GM11168 (cell line): ENCODE results near the gene NEGR1.

ENCODE experiments used
- in situ Hi-C: fragments of 300-500 bp; cut with MboI; formaldehyde crosslinking; loops from one replicate; pipeline ENCODE4 v1.12.0; 2022; ENCODE audit warnings: low sequenced_read_pairs; ENCODE audit not compliant: unreplicated experiment

Gene NEGR1

GRCh38 chr1:71532343-71532742, 750.0 kb downstream of the NEGR1 start:
- in situ Hi-C loops: no loop called here

- in situ Hi-C loops: no loop called here
Measured at GRCh38 chr1:71526824-71527223, 755.5 kb downstream of the NEGR1 start.

- in situ Hi-C loops: no loop called here
Measured at GRCh38 chr1:71522721-71523120, 759.6 kb downstream of the NEGR1 start.

- in situ Hi-C loops: no loop called here
Measured at GRCh38 chr1:71521655-71522264, 760.6 kb downstream of the NEGR1 start.

GRCh38 chr1:71511505-71511904, 770.8 kb downstream of the NEGR1 start:
- in situ Hi-C loops: no loop called here

- in situ Hi-C loops: no loop called here
Measured at GRCh38 chr1:71510725-71511124, 771.6 kb downstream of the NEGR1 start.

- in situ Hi-C loops: no loop called here
Measured at GRCh38 chr1:71509051-71509595, 773.2 kb downstream of the NEGR1 start.

- in situ Hi-C loops: no loop called here
Measured at GRCh38 chr1:71502006-71502405, 780.3 kb downstream of the NEGR1 start.

GRCh38 chr1:71498542-71498941, 783.8 kb downstream of the NEGR1 start:
- in situ Hi-C loops: no loop called here

GRCh38 chr1:71494163-71494562, 788.2 kb downstream of the NEGR1 start:
- in situ Hi-C loops: no loop called here

GRCh38 chr1:71492298-71493041, 789.9 kb downstream of the NEGR1 start:
- in situ Hi-C loops: no loop called here

GRCh38 chr1:71490432-71490831, 791.9 kb downstream of the NEGR1 start:
- in situ Hi-C loops: no loop called here

- in situ Hi-C loops: no loop called here
Measured at GRCh38 chr1:71488555-71489252, 793.6 kb downstream of the NEGR1 start.

- in situ Hi-C loops: no loop called here
Measured at GRCh38 chr1:71473331-71473730, 809.0 kb downstream of the NEGR1 start.

GRCh38 chr1:71465093-71465492, 817.2 kb downstream of the NEGR1 start:
- in situ Hi-C loops: no loop called here

- in situ Hi-C loops: no loop called here
Measured at GRCh38 chr1:71464016-71464415, 818.3 kb downstream of the NEGR1 start.

GRCh38 chr1:71463144-71463543, 819.2 kb downstream of the NEGR1 start:
- in situ Hi-C loops: no loop called here

- in situ Hi-C loops: no loop called here
Measured at GRCh38 chr1:71462247-71462646, 820.1 kb downstream of the NEGR1 start.

- in situ Hi-C loops: no loop called here
Measured at GRCh38 chr1:71461416-71461815, 820.9 kb downstream of the NEGR1 start.

GRCh38 chr1:71448444-71448843, 833.9 kb downstream of the NEGR1 start:
- in situ Hi-C loops: no loop called here

- in situ Hi-C loops: no loop called here
Measured at GRCh38 chr1:71438626-71439025, 843.7 kb downstream of the NEGR1 start.
